ENCODE measurements around the gene VPS25. TPM values are rescaled to one million over a fixed set of nuclear protein-coding genes. Genes with fewer than 3 reads are reported as not detected.

Gene VPS25
- total RNA-seq, 4 donors from 2014 or later: 78.6 to 93.6 (median 83.0) TPM

- H3K27ac ChIP-seq: no peak overlapping the region
- TF ChIP-seq CTCF (IDR thresholded peaks at IDR 0.05): no peak
- TF ChIP-seq POLR2A (IDR thresholded peaks at IDR 0.05): no peak
- WGBS, 2 donors: 20% methylated on average over 4 of the region's 22 CpGs; no CpG with 5 or more reads in 1 of the 2 donors
- peaks cover 8 to 67% (median 13%) of the 10 kb centered on the region in 3 donors for H3K4me1 ChIP-seq
- peaks cover 0 to 57% (median 8%) of the 10 kb centered on the region in 3 donors for H3K36me3 ChIP-seq
- DNase-seq: no peak
- intact Hi-C loops (cut with DNase I): no loop called here
- H3K4me3 ChIP-seq: no peak overlapping the region
- no peaks in the 10 kb centered on the region for H3K9me3 ChIP-seq
- H3K27me3 ChIP-seq: peaks cover 0 to 83% (median 19%) of the 10 kb centered on the region in 4 donors
These were observed 10.5 kb downstream of the VPS25 start for GRCh38 chr17:42783791-42784138.

DNA sequence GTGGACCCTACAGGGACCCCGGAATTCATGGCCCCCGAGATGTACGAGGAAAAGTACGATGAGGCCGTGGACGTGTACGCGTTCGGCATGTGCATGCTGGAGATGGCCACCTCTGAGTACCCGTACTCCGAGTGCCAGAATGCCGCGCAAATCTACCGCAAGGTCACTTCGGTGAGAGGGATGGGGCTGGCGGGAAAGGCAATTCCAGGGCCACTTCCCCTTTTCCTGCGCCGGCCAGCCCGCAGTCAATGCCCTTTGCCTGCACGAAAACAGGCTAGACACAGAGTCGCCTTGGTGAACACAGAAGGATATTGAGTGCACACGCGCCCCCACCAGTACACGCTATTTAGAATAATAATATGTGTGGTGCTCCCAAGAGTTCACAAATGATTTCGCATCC, 11.2 kb downstream of the VPS25 start:
- TF ChIP-seq POLR2A (IDR thresholded peaks at IDR 0.05) (no peak), CTCF (IDR thresholded peaks at IDR 0.05) (no peak)
- H3K27ac ChIP-seq: no peak overlapping the region
- H3K27me3 ChIP-seq: peaks cover 0 to 83% (median 19%) of the 10 kb centered on the region in 4 donors
- DNase-seq: no peak
- H3K9me3 ChIP-seq: no peaks in the 10 kb centered on the region
- H3K4me3 ChIP-seq: no peak overlapping the region
- H3K36me3 ChIP-seq: peaks cover 0 to 56% (median 1%) of the 10 kb centered on the region in 3 donors
- intact Hi-C loops (cut with DNase I): no loop called here
- peaks cover 8 to 61% (median 13%) of the 10 kb centered on the region in 3 donors for H3K4me1 ChIP-seq
- 46 to 63% methylated on average over 6 to 8 of the region's 25 CpGs for WGBS, 2 donors

DNA sequence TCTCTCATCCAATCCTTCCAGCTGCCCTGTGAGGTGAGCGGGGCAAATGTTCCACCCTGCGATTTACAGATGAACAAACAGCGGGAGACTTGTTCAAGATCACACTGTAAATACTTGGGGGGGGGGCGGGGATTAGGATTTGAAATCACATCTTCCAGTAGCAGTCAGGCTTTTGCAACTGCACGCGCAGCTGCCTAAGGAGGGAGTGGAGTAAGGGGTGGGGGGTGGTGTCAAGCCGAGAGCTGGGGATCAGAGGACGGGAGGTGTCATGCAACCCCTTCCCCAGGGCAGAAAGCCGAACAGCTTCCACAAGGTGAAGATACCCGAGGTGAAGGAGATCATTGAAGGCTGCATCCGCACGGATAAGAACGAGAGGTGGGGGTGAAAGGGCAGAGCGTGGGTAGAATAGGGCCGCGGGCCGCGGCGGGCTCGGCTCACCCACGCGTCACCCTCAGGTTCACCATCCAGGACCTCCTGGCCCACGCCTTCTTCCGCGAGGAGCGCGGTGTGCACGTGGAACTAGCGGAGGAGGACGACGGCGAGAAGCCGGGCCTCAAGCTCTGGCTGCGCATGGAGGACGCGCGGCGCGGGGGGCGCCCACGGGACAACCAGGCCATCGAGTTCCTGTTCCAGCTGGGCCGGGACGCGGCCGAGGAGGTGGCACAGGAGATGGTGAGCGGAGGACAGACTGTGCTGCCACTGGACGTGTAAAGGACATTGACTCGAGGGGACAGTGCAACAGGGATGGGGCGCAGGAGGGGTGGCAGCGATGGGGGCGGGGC, 11.8 kb downstream of the VPS25 start:
- H3K27me3 ChIP-seq: peaks cover 0 to 83% (median 19%) of the 10 kb centered on the region in 4 donors
- no peak for TF ChIP-seq POLR2A (IDR thresholded peaks at IDR 0.05)
- TF ChIP-seq CTCF (IDR thresholded peaks at IDR 0.05): no peak
- intact Hi-C loops (cut with DNase I): no loop called here
- H3K4me3 ChIP-seq: no peak overlapping the region
- no peak overlapping the region for H3K27ac ChIP-seq
- peaks cover 0 to 50% (median 0%) of the 10 kb centered on the region in 3 donors for H3K36me3 ChIP-seq
- 18 to 35% methylated on average over 32 to 48 of the region's 52 CpGs for WGBS, 2 donors
- DNase-seq: no peak
- H3K9me3 ChIP-seq: no peaks in the 10 kb centered on the region
- peaks cover 8 to 55% (median 11%) of the 10 kb centered on the region in 3 donors for H3K4me1 ChIP-seq

GRCh38 chr17:42787266-42787665, 14.0 kb downstream of the VPS25 start:
- no peak overlapping the region for H3K4me3 ChIP-seq
- H3K9me3 ChIP-seq: no peaks in the 10 kb centered on the region
- peaks cover 0 to 49% (median 0%) of the 10 kb centered on the region in 3 donors for H3K36me3 ChIP-seq
- no peak for DNase-seq
- peaks cover 0 to 61% (median 11%) of the 10 kb centered on the region in 4 donors for H3K27me3 ChIP-seq
- TF ChIP-seq CTCF (IDR thresholded peaks at IDR 0.05) (no peak), POLR2A (IDR thresholded peaks at IDR 0.05) (no peak)
- intact Hi-C loops (cut with DNase I): no loop called here
- H3K4me1 ChIP-seq: peaks cover 0 to 33% (median 5%) of the 10 kb centered on the region in 3 donors
- H3K27ac ChIP-seq: no peak overlapping the region
- WGBS, 2 donors: 79 to 93% methylated on average over 6 to 9 of the region's 11 CpGs

DNA sequence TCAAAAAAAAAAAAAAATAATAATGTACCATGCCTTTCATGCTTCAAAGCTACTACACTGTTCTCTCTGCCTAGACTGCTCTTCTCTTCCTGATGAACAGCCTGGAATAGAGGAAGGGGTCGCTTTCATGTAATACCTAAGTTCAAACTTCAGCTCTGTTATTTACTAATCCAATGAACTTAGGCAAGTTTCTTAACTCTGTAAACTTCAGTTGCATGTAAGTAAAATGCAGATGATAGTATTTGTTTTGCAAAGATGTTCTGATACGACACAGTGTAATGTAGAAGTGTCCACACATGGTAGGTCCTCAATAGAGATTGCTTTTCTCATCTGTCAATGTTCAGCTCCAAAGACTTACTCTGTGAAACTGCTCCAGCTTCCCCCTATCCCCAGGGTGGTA, 18.7 kb downstream of the VPS25 start:
- Histone ChIP-seq H3K27me3 (peaks cover 0 to 14% (median 0%) of the 10 kb centered on the region in 4 donors), H3K4me3 (no peak overlapping the region), H3K4me1 (peaks cover 13 to 22% (median 13%) of the 10 kb centered on the region in 3 donors), H3K36me3 (peaks cover 0 to 41% (median 5%) of the 10 kb centered on the region in 3 donors), H3K27ac (no peak overlapping the region), H3K9me3 (no peaks in the 10 kb centered on the region)
- TF ChIP-seq POLR2A (IDR thresholded peaks at IDR 0.05) (no peak), CTCF (IDR thresholded peaks at IDR 0.05) (no peak)
- no peak for DNase-seq
- intact Hi-C loops (cut with DNase I): no loop called here
- 65 to 92% methylated on average over 2 of the region's 2 CpGs for WGBS, 2 donors
